NCI-H2081 treated with DMSO at 0.1 percent for 48 hours (cell line): Measurements from ENCODE around the gene ADAMTS18.

Experiments
- DNase-seq: peaks from one replicate; lab custom pipeline; 2025; lab: John Stamatoyannopoulos, UW

The ADAMTS18 gene

DNA sequence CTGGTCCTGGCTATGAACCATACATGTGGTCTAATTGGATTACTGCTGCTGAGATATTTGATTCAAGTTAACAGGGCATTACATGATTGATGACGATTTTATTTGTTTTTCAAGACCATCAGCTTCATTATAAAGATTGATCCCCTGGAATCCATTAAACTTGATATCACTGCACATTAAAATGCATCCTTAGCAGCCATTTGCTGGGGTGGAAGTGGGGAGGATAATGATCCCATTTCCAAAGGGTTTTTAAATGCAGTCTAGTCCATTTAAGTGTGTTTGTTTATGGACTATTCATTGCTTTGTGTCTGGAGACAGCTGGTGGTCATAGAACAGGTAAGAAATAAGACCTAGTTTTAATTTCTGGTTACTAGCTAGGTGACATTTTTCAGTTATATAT is 40.9 kb downstream of the ADAMTS18 start:
- DNase-seq: no peak

DNA sequence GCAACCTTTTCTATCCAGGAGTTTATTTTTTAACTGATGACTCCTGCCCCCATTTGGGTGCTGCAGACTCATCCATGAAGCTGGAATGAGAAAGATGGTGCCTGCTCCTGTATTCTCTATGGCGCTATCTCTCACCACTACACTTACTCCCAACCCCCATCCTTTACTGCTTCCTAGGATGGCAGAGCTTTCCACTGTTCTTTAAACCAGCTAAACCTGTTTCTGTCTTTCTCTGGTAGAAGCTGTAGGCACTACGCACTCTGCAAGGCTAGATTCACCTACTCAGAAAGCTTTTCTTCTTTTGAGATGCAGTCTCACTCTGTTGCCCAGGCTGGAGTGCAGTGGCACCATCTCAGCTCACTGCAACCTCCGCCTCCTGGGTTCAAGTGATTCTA is 47.0 kb downstream of the ADAMTS18 start:
- DNase-seq: no peak

GRCh38 chr16:77386831-77387814 is 47.7 kb downstream of the ADAMTS18 start:
- no peak for DNase-seq

DNA sequence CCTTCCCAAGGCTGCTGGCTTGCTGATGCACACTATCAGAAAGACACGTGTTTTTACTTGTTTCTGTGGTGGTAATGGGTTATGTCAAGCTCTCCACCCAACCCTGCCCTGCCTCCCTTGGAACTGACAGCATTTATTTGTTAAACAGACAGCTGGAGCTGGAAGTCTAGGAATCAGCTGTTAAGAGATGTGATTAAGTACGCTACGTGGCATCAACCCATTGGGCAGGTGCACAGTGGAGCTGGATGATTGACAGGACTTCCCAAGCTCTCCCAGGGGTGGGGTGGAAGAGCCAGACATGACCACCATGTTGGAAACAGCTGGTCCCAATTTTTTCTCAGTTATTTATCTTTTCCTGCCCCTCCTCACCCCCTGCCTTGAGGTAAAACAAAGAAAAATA is 49.4 kb downstream of the ADAMTS18 start:
- DNase-seq: no peak

DNA sequence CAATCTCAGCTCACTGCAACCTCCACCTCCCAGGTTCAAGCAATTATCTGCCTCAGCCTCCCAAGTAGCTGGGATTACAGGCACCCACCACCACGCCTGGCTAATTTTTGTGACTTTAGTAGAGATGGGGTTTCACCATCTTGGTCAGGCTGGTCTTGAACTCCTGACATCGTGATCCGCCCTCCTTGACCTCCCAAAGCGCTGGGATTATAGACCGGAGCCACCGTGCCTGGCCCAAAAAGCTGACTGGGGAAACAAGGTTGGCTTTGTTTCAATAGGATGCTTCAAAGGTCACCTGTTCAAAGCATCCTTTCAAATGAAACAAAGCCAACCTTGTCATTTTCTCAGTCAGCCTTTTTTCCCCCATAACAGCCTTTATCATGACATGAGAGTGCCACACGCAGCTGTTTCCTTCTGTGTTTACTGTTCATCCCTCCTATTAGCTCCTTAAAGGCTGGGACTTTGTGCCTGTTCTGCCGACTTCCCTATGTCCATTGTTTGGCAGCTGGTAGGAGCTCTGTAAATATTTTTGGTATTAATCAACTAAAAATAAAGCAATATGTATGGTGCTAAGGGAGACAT is 51.1 kb downstream of the ADAMTS18 start:
- DNase-seq: no peak

GRCh38 chr16:77376358-77376757 is 58.5 kb downstream of the ADAMTS18 start:
- no peak for DNase-seq

- no peak for DNase-seq
Measured at GRCh38 chr16:77375396-77375795, 59.4 kb downstream of the ADAMTS18 start.

- no peak for DNase-seq
Measured at GRCh38 chr16:77374384-77374783, 60.5 kb downstream of the ADAMTS18 start.

- DNase-seq: no peak
Measured at GRCh38 chr16:77373726-77374125, 61.1 kb downstream of the ADAMTS18 start.

- DNase-seq: no peak
Measured at GRCh38 chr16:77364770-77365169, 70.1 kb downstream of the ADAMTS18 start.

GRCh38 chr16:77359065-77359502 is 75.8 kb downstream of the ADAMTS18 start:
- no peak for DNase-seq

- no peak for DNase-seq
Measured at GRCh38 chr16:77353587-77354263, 81.1 kb downstream of the ADAMTS18 start.

- DNase-seq: no peak
Measured at GRCh38 chr16:77344341-77344740, 90.5 kb downstream of the ADAMTS18 start.

DNA sequence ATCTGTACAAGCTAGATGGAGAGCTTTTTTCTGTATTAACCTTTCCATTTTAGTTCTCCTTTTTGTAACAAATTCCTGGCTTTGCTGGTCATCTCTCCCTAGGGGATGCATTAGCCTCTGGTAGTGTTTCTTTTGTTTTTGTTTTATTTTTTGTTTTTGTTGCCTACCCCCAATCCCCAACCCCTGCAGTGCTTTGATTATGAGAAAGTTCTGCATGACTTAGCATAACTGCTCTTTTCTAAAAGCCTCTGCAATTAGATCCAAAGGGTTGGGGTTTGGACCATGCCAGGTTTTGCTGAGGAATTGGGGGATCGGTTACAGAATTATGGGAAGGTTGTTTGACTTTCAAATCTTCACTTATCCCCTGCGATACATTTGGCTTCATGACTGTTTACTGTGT is 98.2 kb downstream of the ADAMTS18 start:
- no peak for DNase-seq

DNA sequence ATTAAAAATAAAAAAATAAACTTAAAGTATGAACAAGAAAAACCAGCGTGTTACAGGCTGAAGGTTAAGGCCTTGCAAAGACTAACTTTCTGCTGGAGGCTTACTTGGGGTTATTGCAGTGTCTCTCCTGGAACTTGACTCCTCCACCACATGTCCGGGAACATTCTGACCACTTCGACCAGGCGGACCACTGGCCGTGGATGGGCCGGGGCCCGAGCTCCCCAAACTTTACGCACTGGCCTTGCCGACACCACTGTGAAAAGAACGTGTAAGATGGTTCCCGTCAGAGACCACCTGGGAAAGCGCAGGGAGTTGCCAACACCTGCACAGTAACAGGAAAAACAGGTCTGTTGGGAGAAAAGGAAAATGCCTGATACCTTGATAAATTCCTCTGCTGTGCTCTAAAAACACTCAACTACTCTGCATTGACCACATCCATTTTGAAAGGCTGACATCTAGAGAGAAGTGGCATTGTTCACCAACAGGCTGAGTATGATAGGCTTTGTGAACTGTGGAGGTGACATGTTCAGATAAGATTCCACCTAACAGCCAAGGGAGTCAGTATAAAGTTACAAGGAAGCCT is 99.1 kb downstream of the ADAMTS18 start:
- no peak for DNase-seq

GRCh38 chr16:77332792-77333191 is 102.0 kb downstream of the ADAMTS18 start:
- DNase-seq: no peak

- no peak for DNase-seq
Measured at GRCh38 chr16:77331802-77332586, 102.8 kb downstream of the ADAMTS18 start.

- no peak for DNase-seq
Measured at GRCh38 chr16:77331043-77331442, 103.8 kb downstream of the ADAMTS18 start.

GRCh38 chr16:77330332-77331042 is 104.3 kb downstream of the ADAMTS18 start:
- no peak for DNase-seq

DNA sequence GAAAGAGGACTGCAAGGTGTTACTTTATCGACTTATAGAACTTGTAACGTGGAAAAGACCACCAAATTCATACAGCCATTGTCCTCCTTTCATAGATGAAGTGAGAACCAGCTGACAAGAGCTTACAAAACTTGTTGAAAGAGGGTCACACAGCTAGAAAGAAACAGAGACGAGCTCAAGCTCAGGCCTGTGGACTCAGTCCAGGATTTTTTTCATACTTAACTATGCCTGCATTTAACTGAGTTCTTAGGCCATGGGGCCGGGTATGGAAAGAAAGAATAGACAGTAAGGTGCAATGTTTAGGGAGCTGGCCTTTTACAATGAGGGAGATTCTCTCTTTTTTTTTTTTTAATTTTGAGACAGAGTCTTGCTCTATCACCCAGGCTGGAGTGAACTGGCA is 106.1 kb downstream of the ADAMTS18 start:
- no peak for DNase-seq

DNA sequence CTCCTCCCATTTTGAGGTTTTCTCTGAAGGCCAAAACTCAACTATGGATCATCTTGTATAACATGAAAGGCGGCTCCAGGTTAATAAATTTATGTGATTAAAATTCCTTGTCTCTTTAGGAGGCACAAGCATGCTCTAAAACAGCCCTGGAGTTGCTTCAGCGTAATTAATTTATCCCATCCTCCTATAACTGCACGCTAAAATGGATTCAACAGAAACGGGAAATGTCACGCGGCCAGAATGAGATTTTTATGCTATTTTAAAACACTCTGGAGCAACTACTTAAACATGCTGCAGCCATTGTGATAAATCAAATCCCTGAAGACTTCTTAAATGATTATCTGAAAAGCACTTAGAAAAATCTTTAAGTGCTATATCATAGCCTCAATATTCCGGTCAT is 106.6 kb downstream of the ADAMTS18 start:
- DNase-seq: no peak
